Uterus (tissue), 2 donors: ENCODE data around the gene ENPP4.

ENCODE experiments used
- CTCF ChIP-seq, 4 experiments: fragments of 200-600 bp in 2 of 4; fragments of 450-650 bp in 2 of 4; sonication (generic) in 2 of 4; IDR thresholded peaks; one replicate each; pipeline ENCODE4 v1.5.1; 2016 to 2019; ENCODE audit warnings: antibody characterized with exemption in 4 of 4, mild to moderate bottlenecking in 2 of 4, moderate library complexity in 1 of 4
- POLR2A ChIP-seq, 2 donors: fragments of 450-650 bp; IDR thresholded peaks; one replicate each; pipeline ENCODE4 v1.6.1; 2016; ENCODE audit warnings: antibody characterized with exemption in 2 of 2, mild to moderate bottlenecking in 1 of 2, moderate library complexity in 1 of 2

- no peak for TF ChIP-seq CTCF (IDR thresholded peaks at IDR 0.05)
- TF ChIP-seq POLR2A (IDR thresholded peaks at IDR 0.05): no peak
These were observed 46.2 kb downstream of the ENPP4 start for GRCh38 chr6:46175976-46176375.
